D721Med (cell line): Measurements from ENCODE around the gene NARF.

Experiments used
- DNase-seq: peaks from one replicate; pipeline ENCODE4 v3.0.0; 2011; ENCODE audit warnings: low spot score; ENCODE audit not compliant: insufficient read length
- FAIRE-seq: peaks from 2 replicates; lab custom pipeline; 2011; peaks lifted over from hg19 to GRCh38; lab: Jason Lieb, UNC
- CTCF ChIP-seq: IDR thresholded peaks from 2 replicates; pipeline ENCODE4 v1.5.1; 2012; ENCODE audit warnings: mild to moderate bottlenecking, control low read depth; ENCODE audit not compliant: insufficient read depth; ENCODE audit errors: missing control alignments

Gene NARF

GRCh38 chr17:82414548-82415281 lies 43.8 kb upstream of the NARF start:
- TF ChIP-seq CTCF, result peak; percentile 98
- DNase-seq (peak; percentile 75), FAIRE-seq (no peak)

GRCh38 chr17:82415336-82415735 lies 43.2 kb upstream of the NARF start:
- no peak for FAIRE-seq
- TF ChIP-seq CTCF, result no peak
- DNase-seq, result no peak

- FAIRE-seq, result no peak
- DNase-seq, result no peak
- TF ChIP-seq CTCF, result no peak
Measured at GRCh38 chr17:82415786-82416185, 42.8 kb upstream of the NARF start.

GRCh38 chr17:82416264-82416663 lies 42.3 kb upstream of the NARF start:
- DNase-seq (no peak), FAIRE-seq (no peak)
- TF ChIP-seq CTCF, result no peak

GRCh38 chr17:82416771-82417170 lies 41.8 kb upstream of the NARF start:
- no peak for TF ChIP-seq CTCF
- FAIRE-seq, result no peak
- DNase-seq, result no peak

GRCh38 chr17:82418001-82418986 lies 40.2 kb upstream of the NARF start, which contains the start of the genes HEXD and OGFOD3:
HEXD (plus strand) TSS chr17:82418347; CDS start chr17:82419800, 1,453 bp downstream.
OGFOD3 (minus strand) TSS chr17:82418586; CDS start chr17:82418485, 101 bp downstream.
- TF ChIP-seq CTCF, result no peak
- DNase-seq (peak; percentile 86), FAIRE-seq (no peak)
